ENCODE measurements around the gene MAPKAP1.

The MAPKAP1 gene

DNA sequence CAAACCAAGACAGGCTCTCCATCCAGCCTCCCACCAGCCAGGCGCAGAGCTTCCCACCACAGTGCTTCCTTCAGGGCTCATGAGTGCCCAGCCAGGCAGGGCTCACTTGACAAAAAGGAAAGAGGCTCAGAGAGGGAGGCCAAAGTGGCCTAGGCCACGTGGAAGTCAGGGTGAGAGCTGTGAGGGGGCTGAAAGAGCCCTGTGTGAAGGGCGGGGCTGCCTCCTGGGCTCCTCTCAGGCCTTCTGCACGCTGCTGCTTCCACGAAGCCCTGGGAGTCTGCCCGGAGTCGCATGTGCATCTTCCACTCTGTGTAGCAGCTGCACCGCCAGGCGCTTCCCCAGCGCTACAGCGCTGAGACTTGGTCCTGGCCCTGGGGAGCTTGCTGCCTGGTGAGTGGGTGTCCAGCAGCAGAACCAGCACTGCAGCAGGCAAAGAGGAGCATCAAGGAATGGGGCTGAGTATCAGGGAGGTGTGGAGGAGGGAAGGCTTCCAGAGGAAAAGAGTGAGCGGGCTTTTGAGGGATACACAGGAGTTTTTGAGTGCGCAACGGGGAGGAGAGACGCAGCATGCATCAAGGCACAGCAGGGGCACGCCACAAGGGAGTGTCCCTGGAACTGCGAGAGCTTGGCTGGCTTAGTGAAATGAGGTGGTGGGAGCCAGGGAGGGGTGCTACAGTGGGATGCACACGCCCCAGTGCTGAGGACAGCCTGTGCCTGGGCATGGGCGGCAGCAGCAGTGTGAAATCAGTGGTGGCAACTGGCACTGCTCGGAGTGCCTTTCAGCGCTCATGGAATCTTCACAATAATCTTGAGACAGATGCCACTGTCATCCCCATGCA lies 267.4 kb downstream of the MAPKAP1 start:
- H3K4me1 ChIP-seq (ENCODE audit: insufficient read depth, low read length, severe bottlenecking) = peaks cover 18% of the 10 kb centered on the region
- H3K4me3 ChIP-seq (ENCODE audit: low read depth, low read length, poor library complexity, severe bottlenecking) = no peak overlapping the region
- H2AFZ ChIP-seq (ENCODE audit: low read length) = no peak overlapping the region
- TF ChIP-seq, protein P1, sequence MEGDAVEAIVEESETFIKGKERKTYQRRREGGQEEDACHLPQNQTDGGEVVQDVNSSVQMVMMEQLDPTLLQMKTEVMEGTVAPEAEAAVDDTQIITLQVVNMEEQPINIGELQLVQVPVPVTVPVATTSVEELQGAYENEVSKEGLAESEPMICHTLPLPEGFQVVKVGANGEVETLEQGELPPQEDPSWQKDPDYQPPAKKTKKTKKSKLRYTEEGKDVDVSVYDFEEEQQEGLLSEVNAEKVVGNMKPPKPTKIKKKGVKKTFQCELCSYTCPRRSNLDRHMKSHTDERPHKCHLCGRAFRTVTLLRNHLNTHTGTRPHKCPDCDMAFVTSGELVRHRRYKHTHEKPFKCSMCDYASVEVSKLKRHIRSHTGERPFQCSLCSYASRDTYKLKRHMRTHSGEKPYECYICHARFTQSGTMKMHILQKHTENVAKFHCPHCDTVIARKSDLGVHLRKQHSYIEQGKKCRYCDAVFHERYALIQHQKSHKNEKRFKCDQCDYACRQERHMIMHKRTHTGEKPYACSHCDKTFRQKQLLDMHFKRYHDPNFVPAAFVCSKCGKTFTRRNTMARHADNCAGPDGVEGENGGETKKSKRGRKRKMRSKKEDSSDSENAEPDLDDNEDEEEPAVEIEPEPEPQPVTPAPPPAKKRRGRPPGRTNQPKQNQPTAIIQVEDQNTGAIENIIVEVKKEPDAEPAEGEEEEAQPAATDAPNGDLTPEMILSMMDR (IDR thresholded peaks at IDR 0.05; ENCODE audit: low read length) = no peak
- no peak for TF ChIP-seq EZH2 (IDR thresholded peaks at IDR 0.05; ENCODE audit: borderline replicate concordance, low read length)
- no peaks in the 10 kb centered on the region for H3K9me2 ChIP-seq (ENCODE audit: low read depth, low read length)
- no peak overlapping the region for H3K27ac ChIP-seq (ENCODE audit: low read depth, low read length, poor library complexity, severe bottlenecking)
- no peak overlapping the region for H3K9ac ChIP-seq (ENCODE audit: low read length)
- H3K4me2 ChIP-seq (ENCODE audit: low read length) = no peak overlapping the region
- no peaks in the 10 kb centered on the region for H3K27me3 ChIP-seq (ENCODE audit: insufficient read depth, low read length)
- peaks cover 10% of the 10 kb centered on the region; the same call in 1 of the 2 replicates for H3K36me3 ChIP-seq (ENCODE audit: insufficient read depth, low read length)
- H3K79me2 ChIP-seq (ENCODE audit: insufficient read depth, low read length) = no peaks in the 10 kb centered on the region
- no peaks in the 10 kb centered on the region for H3F3A ChIP-seq (ENCODE audit: insufficient read depth, low read length)
- no peaks in the 10 kb centered on the region for H4K20me1 ChIP-seq (ENCODE audit: insufficient read depth, low read length)
- H3K9me3 ChIP-seq (ENCODE audit: low read length) = no peaks in the 10 kb centered on the region

DNA sequence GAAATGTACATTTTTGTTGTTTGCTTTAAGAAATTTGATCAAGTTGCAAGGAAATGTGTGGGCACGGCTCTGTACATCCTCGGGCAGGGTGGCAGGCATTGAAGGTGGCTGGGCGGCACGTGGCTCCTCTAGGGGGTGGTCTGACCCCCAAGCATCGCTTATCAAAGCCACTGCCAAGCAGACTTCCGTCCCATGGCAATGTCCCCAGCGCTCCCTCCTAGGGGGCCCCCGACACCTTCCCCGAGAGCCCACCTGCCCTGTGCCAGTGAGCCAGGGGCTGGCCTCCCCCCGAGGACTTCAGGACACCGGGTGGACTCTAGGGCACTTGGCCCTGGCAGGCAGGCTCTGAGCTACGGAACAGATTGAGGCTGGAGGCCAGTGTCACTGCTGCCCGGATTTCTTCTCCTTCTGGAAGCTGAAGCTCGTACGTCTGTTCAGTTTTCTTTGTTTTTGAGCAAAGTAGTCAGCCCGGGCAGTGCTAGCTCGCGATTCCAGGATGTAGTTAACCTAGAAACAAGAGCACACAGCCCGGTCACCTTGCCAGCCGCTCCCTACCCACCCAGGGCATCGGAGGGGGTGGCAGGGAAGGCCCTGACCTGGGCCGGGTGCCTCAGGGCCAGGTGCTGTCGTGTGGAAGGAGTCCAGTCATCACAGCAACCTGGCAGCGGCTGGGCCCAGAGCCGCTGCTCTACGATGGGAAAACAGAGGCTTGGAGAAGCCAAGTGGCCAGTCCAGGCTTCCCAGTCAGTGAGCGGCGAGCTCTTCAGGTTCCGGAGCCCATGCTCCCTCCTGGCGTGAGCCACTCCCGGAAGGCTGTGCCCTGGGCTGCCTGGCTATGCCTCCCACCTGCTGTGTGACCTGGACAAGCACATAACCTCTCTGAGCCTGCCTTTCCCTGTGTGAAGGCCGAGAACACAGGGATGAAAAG lies 268.2 kb downstream of the MAPKAP1 start:
- H3K9ac ChIP-seq (ENCODE audit: low read length) = no peak overlapping the region
- no peaks in the 10 kb centered on the region for H3K79me2 ChIP-seq (ENCODE audit: insufficient read depth, low read length)

DNA sequence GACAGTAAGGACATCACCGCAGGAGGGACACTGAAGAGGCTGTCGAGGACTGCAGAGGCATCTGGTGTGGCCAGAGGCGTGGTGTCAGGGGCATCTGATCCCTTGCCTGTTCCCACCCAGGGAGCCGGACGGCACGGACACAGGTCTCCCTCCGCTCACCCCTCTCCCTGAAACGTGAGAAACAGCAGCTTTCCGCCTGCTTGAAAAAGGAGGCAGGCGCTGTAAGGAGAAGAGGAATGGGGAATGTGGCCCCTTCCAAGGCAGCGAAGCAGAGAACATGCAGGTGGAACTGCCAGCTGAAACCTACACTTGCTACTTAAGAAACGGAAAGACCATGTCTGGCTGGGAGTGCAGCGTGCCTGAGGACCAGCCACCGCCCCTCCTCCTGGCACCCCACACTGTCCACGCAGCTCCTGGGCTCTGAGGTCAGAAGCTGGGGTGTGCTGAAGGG lies 269.2 kb downstream of the MAPKAP1 start:
- H3K4me2 ChIP-seq (ENCODE audit: low read length) = no peak overlapping the region
- H2AFZ ChIP-seq (ENCODE audit: low read length) = no peak overlapping the region
- no peaks in the 10 kb centered on the region for H3K9me2 ChIP-seq (ENCODE audit: low read depth, low read length)

More for the DNA sequence above, 268.2 kb downstream of the MAPKAP1 start:
- Histone ChIP-seq H3F3A (ENCODE audit: insufficient read depth, low read length) (no peaks in the 10 kb centered on the region), H3K36me3 (ENCODE audit: insufficient read depth, low read length) (peaks cover under 1% of the 10 kb centered on the region; the same call in 1 of the 2 replicates), H3K27me3 (ENCODE audit: insufficient read depth, low read length) (no peaks in the 10 kb centered on the region), H2AFZ (ENCODE audit: low read length) (no peak overlapping the region), H3K4me3 (ENCODE audit: low read depth, low read length, poor library complexity, severe bottlenecking) (no peak overlapping the region), H3K9me2 (ENCODE audit: low read depth, low read length) (no peaks in the 10 kb centered on the region), H3K4me1 (ENCODE audit: insufficient read depth, low read length, severe bottlenecking) (peaks cover 18% of the 10 kb centered on the region), H3K27ac (ENCODE audit: low read depth, low read length, poor library complexity, severe bottlenecking) (no peak overlapping the region), H4K20me1 (ENCODE audit: insufficient read depth, low read length) (no peaks in the 10 kb centered on the region), H3K9me3 (ENCODE audit: low read length) (no peaks in the 10 kb centered on the region), H3K4me2 (ENCODE audit: low read length) (no peak overlapping the region)
- no peak for TF ChIP-seq EZH2 (IDR thresholded peaks at IDR 0.05; ENCODE audit: borderline replicate concordance, low read length)
- TF ChIP-seq, protein P1 (IDR thresholded peaks at IDR 0.05; ENCODE audit: low read length) = no peak

More for the DNA sequence above, 269.2 kb downstream of the MAPKAP1 start:
- Histone ChIP-seq H3K36me3 (ENCODE audit: insufficient read depth, low read length) (no peaks in the 10 kb centered on the region), H3F3A (ENCODE audit: insufficient read depth, low read length) (no peaks in the 10 kb centered on the region), H4K20me1 (ENCODE audit: insufficient read depth, low read length) (no peaks in the 10 kb centered on the region), H3K4me3 (ENCODE audit: low read depth, low read length, poor library complexity, severe bottlenecking) (no peak overlapping the region), H3K9me3 (ENCODE audit: low read length) (no peaks in the 10 kb centered on the region), H3K27ac (ENCODE audit: low read depth, low read length, poor library complexity, severe bottlenecking) (no peak overlapping the region), H3K27me3 (ENCODE audit: insufficient read depth, low read length) (no peaks in the 10 kb centered on the region), H3K4me1 (ENCODE audit: insufficient read depth, low read length, severe bottlenecking) (peaks cover 18% of the 10 kb centered on the region), H3K79me2 (ENCODE audit: insufficient read depth, low read length) (no peaks in the 10 kb centered on the region), H3K9ac (ENCODE audit: low read length) (no peak overlapping the region)
- TF ChIP-seq, protein P1 (IDR thresholded peaks at IDR 0.05; ENCODE audit: low read length) = no peak
- no peak for TF ChIP-seq EZH2 (IDR thresholded peaks at IDR 0.05; ENCODE audit: borderline replicate concordance, low read length)
